Calu3 (cell line): ENCODE data around the gene SKIL. TPM values are rescaled to one million over a fixed set of nuclear protein-coding genes. Genes with fewer than 3 reads are reported as not detected.

Source experiments
- BruUV-seq: library from RNA; stranded (reverse); fragments of 400-500 nt; replicated peaks from 2 replicates; lab custom pipeline; 2021; lab: Mats Ljungman, UMichigan
- CTCF ChIA-PET: fragments of 300-600 bp; sonication (Branson Sonifier 250); formaldehyde crosslinking; loops from one replicate; lab custom pipeline; 2022; ENCODE audit warnings: antibody characterized with exemption; lab: Charles Lee
- DNase-seq: peaks from one replicate; pipeline ENCODE4 v3.0.0; 2022
- H3K27ac Mint-ChIP-seq: one replicate; pipeline ENCODE4 v1.8.0; 2022; ENCODE audit warnings: mixed read lengths; ENCODE audit not compliant: unreplicated experiment
- H3K27me3 Mint-ChIP-seq: one replicate; pipeline ENCODE4 v1.8.0; 2022; ENCODE audit warnings: mixed read lengths; ENCODE audit not compliant: unreplicated experiment
- H3K36me3 Mint-ChIP-seq: one replicate; pipeline ENCODE4 v1.8.0; 2022; ENCODE audit warnings: mild to moderate bottlenecking, moderate library complexity, mixed read lengths; ENCODE audit not compliant: insufficient read depth, unreplicated experiment
- H3K4me1 Mint-ChIP-seq: one replicate; pipeline ENCODE4 v1.8.0; 2022; ENCODE audit warnings: mild to moderate bottlenecking, low read depth, mixed read lengths; ENCODE audit not compliant: unreplicated experiment
- H3K4me3 Mint-ChIP-seq: one replicate; pipeline ENCODE4 v1.8.0; 2022; ENCODE audit warnings: mild to moderate bottlenecking, low read depth, moderate library complexity, mixed read lengths; ENCODE audit not compliant: unreplicated experiment
- H3K9me3 Mint-ChIP-seq: one replicate; pipeline ENCODE4 v1.8.0; 2022; ENCODE audit warnings: low read depth, mixed read lengths; ENCODE audit not compliant: unreplicated experiment
- intact Hi-C: fragments of 100-400 bp; cut with micrococcal nuclease; formaldehyde crosslinking; loops from one replicate; pipeline ENCODE4 v1.10.0; 2022; ENCODE audit not compliant: unreplicated experiment
- total RNA-seq: library from RNA; stranded (reverse); gene quantifications from 2 replicates; pipeline ENCODE4 v1.2.3, GENCODE V29; 2022
- TF ChIP-seq, protein P1 (sequence below): fragments of 200-600 bp; IDR thresholded peaks from one replicate; pipeline ENCODE4 v1.8.0; 2022; ENCODE audit warnings: antibody characterized with exemption; ENCODE audit not compliant: unreplicated experiment

SKIL gene
- total RNA-seq, 1 experiment from 2014 or later = 265 TPM

DNA sequence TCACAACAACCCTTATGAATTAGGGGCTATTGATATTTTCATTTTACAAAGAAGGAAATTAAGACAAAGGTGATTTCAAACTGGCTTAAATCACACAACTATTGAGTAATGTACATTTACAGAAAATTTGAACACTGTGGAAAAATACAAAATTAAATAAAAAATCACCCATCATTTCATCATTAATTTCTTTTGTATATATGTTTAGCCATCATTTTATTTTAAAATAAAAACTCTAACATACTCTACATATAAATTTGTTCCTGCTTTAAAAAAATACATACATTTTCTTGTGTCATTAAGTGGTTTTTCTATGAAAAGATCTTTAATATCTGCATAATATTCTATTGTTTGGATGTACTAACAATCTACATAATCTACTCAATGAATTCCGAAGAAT lies 81.3 kb downstream of the SKIL start:
- no peaks in the 10 kb centered on the region for H3K9me3 Mint-ChIP-seq
- BruUV-seq = no TSS peak
- no peak overlapping the region for H3K4me3 Mint-ChIP-seq
- TF ChIP-seq, protein P1, sequence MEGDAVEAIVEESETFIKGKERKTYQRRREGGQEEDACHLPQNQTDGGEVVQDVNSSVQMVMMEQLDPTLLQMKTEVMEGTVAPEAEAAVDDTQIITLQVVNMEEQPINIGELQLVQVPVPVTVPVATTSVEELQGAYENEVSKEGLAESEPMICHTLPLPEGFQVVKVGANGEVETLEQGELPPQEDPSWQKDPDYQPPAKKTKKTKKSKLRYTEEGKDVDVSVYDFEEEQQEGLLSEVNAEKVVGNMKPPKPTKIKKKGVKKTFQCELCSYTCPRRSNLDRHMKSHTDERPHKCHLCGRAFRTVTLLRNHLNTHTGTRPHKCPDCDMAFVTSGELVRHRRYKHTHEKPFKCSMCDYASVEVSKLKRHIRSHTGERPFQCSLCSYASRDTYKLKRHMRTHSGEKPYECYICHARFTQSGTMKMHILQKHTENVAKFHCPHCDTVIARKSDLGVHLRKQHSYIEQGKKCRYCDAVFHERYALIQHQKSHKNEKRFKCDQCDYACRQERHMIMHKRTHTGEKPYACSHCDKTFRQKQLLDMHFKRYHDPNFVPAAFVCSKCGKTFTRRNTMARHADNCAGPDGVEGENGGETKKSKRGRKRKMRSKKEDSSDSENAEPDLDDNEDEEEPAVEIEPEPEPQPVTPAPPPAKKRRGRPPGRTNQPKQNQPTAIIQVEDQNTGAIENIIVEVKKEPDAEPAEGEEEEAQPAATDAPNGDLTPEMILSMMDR = no peak
- CTCF ChIA-PET = interaction anchor here (0.6 to 1.6 kb wide), 3 partner anchors 22 to 167 kb away, joined by 3 to 5 read pairs (median 3); no protein-coding TSS in a partner anchor
- intact Hi-C loops = loop anchor here (1.0 kb wide), 1 partner anchor 30 kb away; no protein-coding TSS in a partner anchor
- DNase-seq = no peak
- no peaks in the 10 kb centered on the region for H3K36me3 Mint-ChIP-seq
- H3K4me1 Mint-ChIP-seq = peaks cover 36% of the 10 kb centered on the region
- no peaks in the 10 kb centered on the region for H3K27me3 Mint-ChIP-seq
- H3K27ac Mint-ChIP-seq = no peak overlapping the region

- Mint-ChIP-seq H3K27me3 (no peaks in the 10 kb centered on the region), H3K4me1 (peaks cover 36% of the 10 kb centered on the region), H3K27ac (peak overlapping the region; percentile 74), H3K36me3 (no peaks in the 10 kb centered on the region), H3K9me3 (no peaks in the 10 kb centered on the region), H3K4me3 (no peak overlapping the region)
- DNase-seq = peak; percentile 56
- TF ChIP-seq, protein P1 = no peak
- CTCF ChIA-PET = interaction anchor here (1.0 to 1.5 kb wide), 3 partner anchors 9 to 29 kb away, joined by 5 to 8 read pairs (median 5); no protein-coding TSS in a partner anchor
- no TSS peak for BruUV-seq
- intact Hi-C loops = no loop called here
Measured at GRCh38 chr3:170440344-170440743, 82.8 kb downstream of the SKIL start.

DNA sequence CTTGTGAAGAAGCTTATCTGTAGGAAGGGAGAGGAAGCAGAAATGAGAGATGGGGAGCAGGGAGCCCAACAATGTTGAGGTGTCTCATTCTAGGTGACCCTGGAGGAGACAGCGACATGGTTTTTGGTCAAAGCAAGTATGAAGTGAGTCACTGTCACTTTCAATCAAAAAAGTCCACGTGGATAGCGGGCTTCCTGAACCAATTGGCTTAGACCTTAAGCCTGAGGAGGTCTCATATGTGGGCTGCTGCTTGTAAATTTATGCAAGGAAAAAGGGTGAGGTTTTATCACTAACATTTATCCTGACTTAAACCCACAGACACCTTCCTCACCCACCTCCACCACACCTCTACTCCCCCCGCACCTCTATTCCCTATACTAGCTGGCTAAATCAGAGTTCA lies 83.9 kb downstream of the SKIL start:
- BruUV-seq = no TSS peak
- CTCF ChIA-PET = interaction anchor here (1.3 to 1.5 kb wide), 2 partner anchors 24 to 28 kb away, joined by 3 to 5 read pairs; no protein-coding TSS in a partner anchor
- H3K27me3 Mint-ChIP-seq = no peaks in the 10 kb centered on the region
- DNase-seq = no peak
- no peak overlapping the region for H3K4me3 Mint-ChIP-seq
- intact Hi-C loops = no loop called here
- TF ChIP-seq, protein P1 = no peak
- peaks cover 36% of the 10 kb centered on the region for H3K4me1 Mint-ChIP-seq
- no peaks in the 10 kb centered on the region for H3K9me3 Mint-ChIP-seq
- no peaks in the 10 kb centered on the region for H3K36me3 Mint-ChIP-seq
- H3K27ac Mint-ChIP-seq = no peak overlapping the region

GRCh38 chr3:170442947-170443346 lies 85.4 kb downstream of the SKIL start:
- no peaks in the 10 kb centered on the region for H3K36me3 Mint-ChIP-seq
- CTCF ChIA-PET = no interaction called here
- H3K4me3 Mint-ChIP-seq = no peak overlapping the region
- no peaks in the 10 kb centered on the region for H3K27me3 Mint-ChIP-seq
- H3K4me1 Mint-ChIP-seq = peaks cover 30% of the 10 kb centered on the region
- TF ChIP-seq, protein P1 = no peak
- no peaks in the 10 kb centered on the region for H3K9me3 Mint-ChIP-seq
- BruUV-seq = no TSS peak
- no peak overlapping the region for H3K27ac Mint-ChIP-seq
- intact Hi-C loops = no loop called here
- DNase-seq = no peak
